HG03469 (cell line): ENCODE measurements around the gene ATIC.
"Not testable (repeated sequence)": the region's sequence is repeated elsewhere in the genome, so short reads cannot be mapped to it uniquely, and the experiment has no call there.

Source experiments
- ATAC-seq: cut with Tn5 transposase; IDR thresholded peaks from one replicate; pipeline ENCODE4 v1.9.1; 2021; ENCODE audit warnings: mild to moderate bottlenecking, moderate library complexity, moderate number of reproducible peaks; ENCODE audit not compliant: unreplicated experiment

The ATIC gene

DNA sequence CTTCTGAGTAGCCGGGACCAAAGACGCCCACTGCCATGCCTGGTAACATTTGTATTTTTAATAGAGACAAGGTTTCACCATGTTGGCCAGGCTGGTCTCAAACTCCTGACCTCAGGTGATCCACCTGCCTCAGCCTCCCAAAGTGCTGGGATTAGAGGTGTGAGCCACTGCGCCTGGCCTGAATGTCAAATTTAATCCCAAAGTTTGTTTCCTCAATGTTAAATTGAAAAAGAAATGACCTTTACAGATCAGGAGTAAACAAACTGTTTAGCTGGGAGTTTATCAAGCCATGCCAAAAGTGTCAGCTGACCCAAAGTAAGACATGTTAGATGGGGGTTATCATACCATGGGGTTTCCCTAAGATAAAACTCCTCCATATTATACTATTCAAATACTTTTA lies 48.2 kb downstream of the ATIC start:
- ATAC-seq, result not testable (repeated sequence)

DNA sequence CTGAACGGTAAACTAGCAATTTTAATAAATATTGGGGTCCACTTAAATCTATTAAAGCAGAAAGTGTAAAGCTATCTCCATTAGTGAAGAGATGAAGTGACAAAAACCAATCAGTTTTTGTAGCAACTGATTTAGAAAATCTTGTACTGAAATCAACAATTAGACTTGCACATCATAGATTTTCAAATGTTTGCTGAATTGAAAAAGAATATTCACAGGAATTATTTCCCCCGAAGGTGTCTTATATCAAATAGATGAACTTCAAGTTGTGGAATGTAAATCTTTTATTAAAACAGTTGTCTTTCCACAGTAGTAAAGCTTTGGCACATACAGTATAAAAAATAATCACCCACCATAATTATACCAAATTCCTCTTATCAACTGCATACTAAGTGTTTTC lies 48.7 kb downstream of the ATIC start:
- no peak for ATAC-seq

DNA sequence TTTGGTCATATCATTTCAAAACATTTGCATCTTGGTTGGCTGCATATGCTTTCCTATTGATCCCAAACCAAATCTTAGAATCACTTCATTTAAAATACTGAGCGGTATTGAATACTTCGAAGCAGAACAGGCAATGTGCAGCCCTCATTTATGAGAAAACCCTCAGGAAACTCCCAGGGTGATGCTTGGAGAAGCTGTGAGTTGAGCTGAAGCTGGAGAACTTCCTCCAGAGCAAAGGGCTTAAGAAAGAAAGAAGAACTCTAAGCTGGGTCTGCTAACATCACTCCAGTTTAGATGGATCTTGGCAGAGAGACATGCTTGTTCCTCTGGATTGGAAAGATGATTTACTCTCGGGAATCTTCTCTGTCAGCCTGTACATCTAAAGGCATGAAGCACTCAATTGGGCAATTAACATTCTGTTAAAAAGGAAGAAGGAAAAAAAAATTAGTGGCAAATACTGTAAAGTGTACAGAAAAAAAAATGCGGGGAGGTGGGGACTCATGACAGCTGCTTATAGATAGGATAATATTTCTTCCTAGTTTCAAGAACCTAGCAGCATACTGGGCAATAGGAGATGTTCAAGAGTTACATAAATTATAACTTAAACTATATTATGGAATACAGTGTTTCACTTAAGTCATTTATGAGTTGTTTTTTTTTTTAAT lies 49.5 kb downstream of the ATIC start:
- ATAC-seq, result no peak

DNA sequence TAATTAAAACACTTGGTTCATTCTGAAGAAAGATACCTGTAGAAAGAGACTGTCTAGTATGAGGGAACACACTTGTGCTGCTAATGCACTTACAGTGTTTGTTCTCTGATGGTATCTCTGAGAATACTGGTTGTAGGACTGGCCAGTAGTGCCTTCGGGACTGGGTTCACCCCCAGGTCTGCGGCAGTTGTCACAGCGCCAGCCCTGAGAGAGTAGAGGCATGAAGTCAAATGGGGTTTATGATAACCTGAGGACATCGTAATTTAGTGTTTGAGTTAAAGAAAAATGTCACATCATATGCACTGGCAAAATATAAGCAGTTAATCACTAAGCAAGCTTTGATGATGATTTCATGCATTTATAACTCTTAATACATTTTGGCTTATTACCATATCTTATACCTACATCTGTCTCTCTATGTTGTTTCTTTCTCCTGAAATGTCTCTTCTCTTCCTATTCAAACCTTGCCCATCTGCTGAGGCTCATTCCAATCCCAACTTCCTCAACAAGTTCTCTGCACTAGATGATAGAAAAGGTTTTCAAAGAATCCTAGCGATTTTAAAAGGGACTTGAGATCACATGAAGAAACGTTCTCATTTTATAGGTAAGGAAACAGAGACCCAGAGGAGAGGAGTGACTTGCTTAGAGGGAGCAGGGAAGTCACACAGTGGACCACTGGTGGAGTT lies 50.2 kb downstream of the ATIC start:
- ATAC-seq, result no peak

DNA sequence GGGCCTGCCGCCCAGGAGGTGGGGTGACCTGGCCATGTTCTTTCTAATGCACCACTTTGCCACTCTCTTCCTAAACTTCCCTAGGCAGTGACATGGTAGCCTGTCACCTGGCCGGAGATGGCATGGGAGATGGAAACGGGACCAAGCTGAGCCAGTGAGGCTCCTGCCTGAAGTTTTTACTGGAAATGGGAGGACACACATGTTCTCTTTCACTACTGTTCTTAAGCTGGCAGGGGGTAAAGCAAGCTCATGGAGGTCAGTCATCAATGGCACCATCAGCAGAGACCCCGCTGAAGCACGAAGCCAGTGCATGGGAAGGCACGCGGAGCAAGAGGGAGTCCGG lies 50.7 kb downstream of the ATIC start:
- ATAC-seq, result no peak

DNA sequence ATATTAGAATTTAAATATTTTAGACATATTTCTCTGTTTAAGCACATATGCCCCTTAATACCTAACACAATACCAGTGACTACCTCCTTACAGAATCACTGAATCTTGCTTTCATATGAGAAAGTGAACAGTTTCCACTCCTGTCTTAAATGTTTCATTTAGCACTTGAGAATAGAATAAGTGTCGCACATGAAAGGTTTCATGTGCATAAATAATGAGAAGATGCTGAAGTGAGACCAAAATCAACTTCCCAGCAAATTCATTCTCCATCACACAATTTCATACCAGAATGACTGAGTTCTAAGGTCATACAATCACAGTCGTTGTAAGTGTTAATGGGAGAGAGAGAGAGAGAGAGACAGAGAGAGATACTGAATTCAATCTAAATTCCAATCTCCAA lies 51.2 kb downstream of the ATIC start:
- ATAC-seq, result no peak

DNA sequence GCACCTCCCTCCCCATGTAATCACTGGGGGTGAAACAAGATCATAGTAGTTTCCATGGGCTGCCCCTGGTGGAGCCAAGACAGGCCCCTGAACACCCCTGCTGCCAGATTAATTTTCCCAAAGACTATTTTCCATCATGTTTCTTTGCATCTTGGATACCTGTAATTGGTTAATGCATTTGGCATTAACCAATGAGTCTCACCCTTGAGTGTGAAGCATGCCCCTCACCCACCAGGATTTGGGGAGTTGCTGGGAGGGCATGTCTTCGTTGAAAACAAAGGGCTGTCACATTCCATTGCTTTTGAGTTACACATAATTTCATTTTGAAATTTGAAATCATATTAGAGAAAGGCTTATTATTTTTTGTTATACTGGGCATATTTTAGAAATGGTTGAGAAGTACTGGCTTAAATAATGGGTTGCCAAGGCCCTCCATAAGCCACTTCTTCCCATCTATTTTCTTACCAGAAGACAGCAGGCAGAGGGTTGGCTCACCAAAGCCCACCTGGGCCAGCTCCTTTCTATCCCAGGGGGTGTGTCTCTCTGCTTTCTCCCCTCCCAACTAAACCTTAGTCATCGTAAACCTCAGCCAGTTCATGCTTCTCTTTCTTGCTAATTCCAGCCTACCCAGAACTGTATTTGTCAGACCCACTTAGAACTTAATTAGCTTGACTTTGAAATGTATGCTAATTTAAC lies 51.8 kb downstream of the ATIC start:
- no peak for ATAC-seq

DNA sequence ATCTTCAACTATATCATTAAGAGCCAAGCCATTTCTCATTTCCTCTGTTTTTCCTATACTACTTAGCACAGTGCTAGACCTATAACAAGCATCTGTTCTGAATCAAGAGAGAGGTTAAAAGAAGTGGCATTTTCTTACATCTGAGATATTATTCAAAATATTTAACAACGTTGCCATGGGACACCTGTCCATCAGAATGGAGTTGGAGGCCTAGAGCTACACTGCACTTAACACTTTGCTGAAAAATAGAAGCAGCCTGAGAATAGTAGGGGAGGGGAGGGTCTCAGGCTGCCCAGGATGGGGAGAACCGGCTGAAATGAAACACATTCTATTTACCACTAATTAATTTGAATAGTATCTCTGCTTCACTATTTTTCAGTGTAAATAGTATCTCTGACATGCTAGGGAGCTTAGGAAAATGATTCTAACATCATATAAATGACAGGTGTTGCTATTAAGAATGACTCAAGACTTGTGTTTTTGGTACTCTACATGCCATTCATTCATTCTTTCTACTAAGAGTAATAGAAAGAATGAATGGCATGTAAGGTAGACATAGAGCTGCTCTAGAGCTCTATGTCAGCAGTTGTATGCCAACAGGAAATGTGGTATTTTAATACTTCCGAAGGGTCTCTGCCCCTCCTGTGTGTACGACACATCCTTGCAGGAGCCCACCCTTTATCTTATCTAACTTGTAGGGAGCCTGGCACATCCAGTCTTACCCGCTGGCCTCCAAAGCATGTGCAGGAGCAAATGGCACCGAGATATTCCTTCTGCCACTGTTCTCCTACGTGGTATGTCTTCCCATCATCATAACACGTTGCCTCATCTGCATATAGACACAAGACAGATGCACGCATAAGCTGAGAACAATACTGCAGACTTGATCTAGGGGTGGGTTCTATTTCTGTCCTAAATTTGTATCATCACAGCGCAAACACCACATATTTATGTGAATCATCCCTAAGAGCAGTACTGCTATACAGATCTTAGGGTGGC lies 52.6 kb downstream of the ATIC start:
- ATAC-seq, result no peak

DNA sequence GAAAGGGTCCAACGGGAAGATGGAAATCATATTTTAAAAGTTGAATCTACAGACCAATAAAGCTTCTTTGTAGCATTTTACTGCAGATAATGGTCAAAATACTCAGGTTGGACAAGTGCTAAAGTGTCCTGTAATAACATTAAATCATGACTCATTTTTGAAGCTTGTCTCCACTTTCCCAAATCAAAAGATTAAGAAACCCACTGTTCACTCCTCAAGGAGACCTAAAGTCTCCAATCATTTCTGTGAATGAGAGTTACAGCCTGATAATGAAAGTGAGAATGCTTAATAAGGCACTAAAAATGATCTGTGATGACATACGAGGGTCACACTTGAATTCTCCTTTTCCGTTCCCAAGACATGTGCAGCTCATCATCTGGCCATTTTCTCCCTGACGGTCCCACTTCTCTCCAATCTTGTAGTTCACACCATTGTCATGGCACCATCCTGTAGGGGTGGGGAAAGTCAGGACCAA lies 53.4 kb downstream of the ATIC start:
- ATAC-seq, result no peak

DNA sequence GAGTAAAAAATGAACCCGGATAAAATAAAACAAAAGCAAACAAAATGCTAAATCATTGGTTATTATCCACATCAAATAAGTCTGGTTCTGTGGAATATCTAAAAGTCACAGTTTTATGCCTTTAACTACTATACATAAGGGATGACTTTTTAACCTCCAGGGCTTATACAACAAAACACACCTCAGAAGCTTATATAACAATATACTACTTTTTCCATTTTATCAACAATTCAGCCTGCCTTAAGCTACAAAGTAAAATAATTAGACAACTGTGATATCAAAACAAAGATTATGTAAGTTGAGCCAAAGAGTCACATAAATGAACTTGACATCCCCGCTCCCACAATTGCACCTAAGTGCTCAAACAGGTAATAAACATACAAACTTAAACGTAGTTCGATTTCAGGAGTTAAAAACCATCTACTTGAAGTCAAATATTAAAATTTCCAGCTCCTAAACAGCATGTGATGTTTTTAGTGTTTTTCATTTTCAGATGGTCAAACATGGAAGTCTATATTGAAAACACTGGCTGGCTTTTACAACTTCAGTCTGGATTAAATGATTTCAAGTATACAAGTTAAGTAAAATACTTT lies 54.7 kb downstream of the ATIC start:
- ATAC-seq, result no peak

DNA sequence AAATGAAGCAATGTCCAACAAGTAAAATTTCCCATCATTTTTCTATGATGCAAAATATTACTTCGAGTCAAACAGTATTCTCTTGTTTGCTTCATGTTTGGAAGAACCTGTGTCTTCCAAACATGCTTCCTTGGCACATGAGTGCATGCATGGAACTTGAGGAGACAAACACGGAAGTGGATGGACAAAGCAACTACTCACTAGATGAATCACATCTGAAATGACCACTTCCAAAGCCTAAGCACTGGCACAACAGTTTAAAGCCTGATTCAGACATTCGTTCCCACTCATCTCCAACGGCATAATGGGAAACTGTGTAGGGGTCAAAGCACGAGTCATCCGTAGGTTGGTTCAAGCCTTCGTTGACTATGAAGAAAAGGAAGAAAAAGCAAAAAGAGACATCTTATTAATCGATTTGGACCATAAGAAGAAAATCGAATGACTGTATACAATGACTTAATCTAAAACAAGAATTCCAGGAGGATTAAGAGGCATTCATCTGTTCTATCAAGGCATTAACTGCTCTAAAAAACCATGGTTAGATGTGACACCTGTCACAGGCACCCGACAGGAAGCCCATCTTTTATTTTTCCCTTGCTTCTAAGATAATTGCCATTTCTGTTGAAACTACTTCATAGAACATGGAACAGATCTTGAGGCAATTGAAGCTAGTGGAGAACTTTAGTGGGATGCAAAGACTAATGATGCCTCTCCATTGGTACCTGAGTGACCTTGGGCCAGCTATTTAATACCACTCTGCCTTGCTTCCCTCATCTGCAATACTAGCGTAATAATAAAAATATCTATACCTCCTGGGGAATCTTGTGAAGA lies 56.0 kb downstream of the ATIC start:
- ATAC-seq, result no peak

DNA sequence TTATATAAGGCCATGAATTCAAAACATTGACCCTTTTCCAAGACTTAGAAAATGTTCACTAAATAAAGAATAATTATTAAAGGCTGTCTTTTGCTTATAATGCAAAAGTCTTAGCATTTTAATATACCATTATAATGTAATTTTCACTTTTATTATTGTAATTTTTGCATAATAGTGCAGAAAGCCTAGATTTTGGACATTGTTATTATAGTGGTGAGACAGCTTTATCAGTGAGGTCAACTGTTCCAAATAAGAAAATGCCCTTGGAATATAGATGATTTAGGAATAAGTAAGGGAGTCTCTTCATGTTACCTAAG lies 56.6 kb downstream of the ATIC start:
- no peak for ATAC-seq

DNA sequence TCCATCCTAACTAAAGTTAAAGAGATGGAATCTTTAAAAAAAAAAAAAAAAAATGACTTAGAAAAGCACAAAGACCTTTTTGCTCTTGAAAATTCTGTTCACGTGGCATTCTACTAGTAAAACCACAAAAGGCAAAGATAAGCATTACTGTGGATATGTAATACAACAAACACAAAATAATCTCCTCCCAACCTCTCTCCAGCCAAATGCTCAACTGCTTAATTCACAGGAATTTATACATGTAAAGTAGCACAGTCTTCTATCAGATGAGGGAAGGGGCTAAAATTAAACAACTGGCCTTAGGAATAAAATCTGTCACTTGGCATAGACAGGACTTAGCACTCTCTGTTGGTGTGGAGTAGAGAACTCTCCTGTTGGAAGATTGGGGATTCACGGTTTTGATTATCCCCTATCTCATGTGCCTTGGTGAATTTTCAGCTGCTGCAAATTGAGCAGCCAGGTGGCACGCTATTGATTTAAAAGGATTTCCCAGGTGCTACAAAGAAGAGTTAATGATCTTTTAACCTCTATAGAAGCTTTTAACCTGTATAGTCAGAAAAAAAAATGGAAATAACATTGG lies 57.4 kb downstream of the ATIC start:
- no peak for ATAC-seq

DNA sequence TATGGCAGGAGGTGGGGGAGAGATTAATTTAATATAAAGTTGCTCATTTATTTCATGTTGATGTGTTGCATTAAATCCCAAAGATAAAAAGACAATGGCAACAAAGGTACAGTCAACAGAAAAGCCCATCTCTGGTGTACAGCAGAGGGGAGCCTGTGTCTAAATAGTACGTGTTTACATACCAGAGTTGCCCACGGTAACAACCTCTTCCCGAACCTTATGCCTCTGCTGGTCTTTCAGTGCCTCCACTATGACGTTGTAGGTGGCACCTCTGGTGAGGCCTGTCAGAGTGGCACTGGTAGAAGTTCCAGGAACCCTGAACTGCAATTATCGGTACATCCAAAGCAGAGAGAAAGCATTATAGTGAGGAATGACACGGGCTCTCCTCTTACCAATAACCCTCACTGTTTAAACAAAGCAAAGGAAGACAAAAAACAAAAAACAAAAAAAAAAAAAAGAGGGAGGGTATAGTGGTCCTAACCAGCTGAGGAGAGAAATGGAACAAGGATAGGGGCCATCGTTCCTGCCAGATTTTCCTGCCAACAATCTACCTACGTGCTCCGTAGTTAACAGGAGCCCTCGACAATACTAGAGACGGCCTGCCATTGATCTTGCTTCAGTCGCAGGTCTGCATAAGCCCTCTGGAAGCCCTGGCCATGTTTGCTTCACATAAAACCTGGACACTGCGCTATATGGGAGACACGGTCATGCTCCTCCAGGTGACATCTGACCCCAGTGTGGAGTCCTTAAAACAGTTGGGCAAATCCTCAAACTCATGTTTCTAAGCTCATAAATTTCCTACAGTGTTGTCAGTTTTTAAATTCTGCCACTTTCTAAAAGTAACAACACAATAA lies 58.5 kb downstream of the ATIC start:
- no peak for ATAC-seq

DNA sequence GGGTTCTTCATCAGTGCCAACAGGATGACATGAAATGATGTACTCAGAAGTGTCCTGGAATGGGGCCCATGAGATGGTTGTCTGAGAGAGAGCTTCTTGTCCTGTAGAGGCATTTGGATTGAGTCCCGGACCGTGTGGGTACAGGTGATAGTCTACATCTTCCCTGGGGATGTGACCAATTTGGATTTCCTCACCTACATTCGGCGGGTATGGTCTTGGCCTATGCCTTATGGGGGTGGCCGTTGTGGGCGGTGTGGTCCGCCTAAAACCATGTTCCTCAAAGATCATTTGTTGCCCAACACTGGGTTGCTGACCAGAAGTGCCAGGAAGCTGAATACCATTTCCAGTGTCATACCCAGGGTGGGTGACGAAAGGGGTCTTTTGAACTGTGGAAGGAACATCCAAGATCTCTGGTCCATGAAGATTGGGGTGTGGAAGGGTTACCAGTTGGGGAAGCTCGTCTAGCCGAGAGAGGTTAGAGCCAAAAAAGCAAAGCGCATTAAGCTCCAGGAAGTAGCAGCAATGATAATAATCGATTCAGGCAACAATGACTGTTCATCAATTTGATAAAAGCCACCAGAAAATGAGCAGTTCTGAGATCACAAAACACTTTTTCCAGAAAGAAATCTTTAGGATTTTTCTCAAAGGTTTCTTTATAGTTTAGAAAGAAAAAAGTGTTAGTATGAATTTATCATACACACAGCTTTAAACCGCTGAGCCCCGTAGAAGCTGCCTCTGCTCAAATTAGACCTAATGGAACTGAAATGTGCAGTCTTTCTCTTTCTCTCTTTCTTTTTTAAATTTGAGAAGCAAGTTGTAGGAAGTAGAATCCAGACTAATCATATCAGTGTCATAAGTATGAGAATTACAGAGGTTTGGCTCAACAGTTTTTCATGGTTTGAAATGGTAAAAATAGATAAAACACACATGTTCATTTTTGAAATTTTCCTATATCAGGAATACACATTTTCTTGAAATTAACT lies 60.3 kb downstream of the ATIC start:
- no peak for ATAC-seq

DNA sequence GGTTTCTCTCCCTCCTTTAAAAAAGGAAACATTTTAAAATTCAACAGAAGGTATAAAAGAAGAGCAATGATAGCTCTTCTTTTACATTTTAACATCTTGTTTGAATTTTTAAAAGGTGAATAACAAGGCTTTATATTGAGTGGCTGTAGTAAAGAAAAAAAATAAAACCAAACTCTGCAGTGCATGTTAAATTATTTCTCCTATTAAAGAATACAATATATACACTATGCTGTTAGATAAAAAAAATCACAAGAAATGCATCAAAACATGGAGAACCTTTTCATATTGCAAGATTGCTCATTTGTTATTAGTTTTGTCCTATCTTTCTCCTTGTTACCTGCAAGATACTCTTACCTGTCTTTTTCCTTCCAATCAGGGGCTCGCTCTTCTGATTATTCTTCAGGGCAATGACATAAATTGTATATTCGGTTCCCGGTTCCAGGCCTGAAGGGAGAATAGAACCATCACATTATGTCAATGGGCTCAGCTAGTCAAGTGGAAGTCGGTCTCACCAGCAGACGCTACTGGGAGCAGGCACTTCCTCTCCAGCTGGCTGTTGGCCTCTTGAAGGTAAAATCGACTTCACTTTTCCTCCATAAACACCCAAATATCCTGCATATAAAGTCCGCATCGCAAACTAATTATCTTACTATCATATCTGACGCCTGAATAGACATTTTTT lies 61.2 kb downstream of the ATIC start:
- ATAC-seq, result no peak

DNA sequence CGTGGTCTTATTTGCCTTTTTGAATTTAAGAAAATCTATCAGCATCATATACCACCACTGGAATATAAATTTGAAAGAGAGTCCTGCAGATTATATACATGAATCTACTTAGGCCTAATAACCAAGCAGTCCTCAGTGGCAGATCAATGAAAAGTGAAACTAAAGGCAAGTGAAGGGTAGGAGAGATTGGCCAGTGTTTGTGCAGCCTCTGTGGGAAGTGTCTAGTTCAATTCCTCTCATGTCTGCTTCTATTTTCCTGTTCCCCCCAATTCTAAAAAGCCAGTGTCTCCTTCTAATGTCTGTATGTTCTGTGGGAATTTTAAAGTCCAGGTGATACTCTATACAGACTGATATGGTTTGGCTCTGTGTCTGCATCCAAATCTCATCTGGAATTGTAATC lies 62.1 kb downstream of the ATIC start:
- no peak for ATAC-seq
